GM19035 (cell line): ENCODE results near the gene HSD11B1.
A peak's percentile ranks its signal among the peaks of the same experiment; 100 is the strongest.

Source experiments
- ATAC-seq: cut with Tn5 transposase; IDR thresholded peaks from one replicate; pipeline ENCODE4 v1.9.1; 2021; ENCODE audit not compliant: unreplicated experiment

The HSD11B1 gene

DNA sequence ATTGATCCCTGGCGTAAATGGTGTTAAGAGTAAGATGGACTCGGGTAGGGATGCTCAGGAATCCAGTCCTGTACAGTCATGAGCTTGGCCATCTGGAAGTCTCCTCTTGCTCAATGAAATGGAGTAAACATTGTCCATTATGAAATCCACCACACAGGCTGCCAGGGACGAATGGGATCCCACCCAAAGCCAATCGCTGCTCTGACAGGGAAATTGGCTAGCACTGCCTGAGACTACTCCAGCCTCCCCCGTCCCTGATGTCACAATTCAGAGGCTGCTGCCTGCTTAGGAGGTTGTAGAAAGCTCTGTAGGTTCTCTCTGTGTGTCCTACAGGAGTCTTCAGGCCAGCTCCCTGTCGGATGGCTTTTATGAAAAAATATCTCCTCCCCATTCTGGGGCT lies at the start of gene HSD11B1:
HSD11B1 (plus strand) TSS at position 263 of the 400 bp plus-strand sequence; CDS start at position 360, 97 bp downstream.
- no peak for ATAC-seq

- no peak for ATAC-seq
These were observed 49.0 kb upstream of the HSD11B1 start for GRCh38 chr1:209655411-209656231.

GRCh38 chr1:209657140-209657879 lies 47.3 kb upstream of the HSD11B1 start:
- peak; percentile 63 for ATAC-seq

- no peak for ATAC-seq
These were observed 46.7 kb upstream of the HSD11B1 start for GRCh38 chr1:209657918-209658317.

DNA sequence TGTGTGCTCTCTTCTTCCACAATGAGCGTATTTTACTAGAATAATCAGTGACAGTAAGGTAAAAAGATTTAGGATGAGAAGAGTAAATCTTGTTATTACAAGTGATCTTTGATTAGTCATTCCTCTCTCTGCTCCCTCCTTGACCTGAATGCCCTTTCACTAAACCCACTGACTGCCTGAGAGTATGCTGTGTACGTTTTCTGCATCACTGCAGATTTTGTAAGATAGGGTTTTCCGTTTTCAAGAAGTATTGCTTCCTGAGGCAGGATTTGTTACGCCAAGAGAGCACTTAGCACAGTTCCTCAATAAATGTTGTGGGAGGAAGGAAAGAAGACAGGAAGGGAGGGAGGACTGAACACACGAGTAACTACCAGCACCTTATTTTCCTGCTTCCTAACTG lies 44.7 kb upstream of the HSD11B1 start:
- ATAC-seq, result no peak

- no peak for ATAC-seq
These were observed 43.6 kb upstream of the HSD11B1 start for GRCh38 chr1:209661071-209661470.

DNA sequence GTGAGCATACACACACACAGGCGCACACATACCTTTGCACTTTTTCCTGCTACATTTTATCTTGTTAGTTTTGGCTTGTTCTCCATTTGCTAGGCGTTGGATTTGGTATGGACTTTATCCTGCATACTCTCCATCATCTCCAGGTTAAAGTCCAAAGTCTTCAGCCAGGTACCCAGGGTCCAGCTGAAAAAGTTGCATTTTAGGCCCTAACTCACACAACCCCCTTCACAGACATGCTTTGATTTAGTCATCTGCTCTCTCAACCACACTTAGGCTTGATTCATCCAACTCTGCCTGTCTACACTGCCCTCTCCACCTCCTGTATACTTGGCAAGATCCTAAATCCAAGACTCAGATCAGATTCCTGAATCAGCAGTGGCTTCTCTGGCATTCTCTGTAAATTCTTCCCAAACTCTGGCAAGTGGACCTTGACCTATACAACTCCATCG lies 41.7 kb upstream of the HSD11B1 start:
- ATAC-seq, result no peak

DNA sequence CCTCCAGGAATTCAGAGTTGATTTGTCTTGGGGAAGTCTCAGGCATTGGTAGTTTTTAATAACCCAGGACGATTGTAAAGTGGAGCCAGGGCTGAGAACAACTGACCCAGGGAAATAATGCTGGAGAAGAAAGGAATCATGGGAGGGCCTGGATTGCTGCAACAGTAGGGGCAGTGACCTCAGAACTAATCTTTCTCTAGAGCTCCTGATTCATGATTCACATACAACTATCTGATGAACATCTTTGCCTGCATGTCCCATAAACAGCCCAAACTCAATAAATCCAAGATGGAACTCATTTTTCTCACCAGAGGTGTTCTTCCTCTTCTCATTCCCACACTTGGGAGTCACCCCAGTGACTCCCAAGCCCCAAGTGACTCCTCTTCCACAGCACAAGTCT lies 37.5 kb upstream of the HSD11B1 start:
- ATAC-seq, result no peak

GRCh38 chr1:209667708-209668107 lies 36.9 kb upstream of the HSD11B1 start:
- ATAC-seq, result no peak

GRCh38 chr1:209670441-209671082 lies 34.1 kb upstream of the HSD11B1 start:
- no peak for ATAC-seq

DNA sequence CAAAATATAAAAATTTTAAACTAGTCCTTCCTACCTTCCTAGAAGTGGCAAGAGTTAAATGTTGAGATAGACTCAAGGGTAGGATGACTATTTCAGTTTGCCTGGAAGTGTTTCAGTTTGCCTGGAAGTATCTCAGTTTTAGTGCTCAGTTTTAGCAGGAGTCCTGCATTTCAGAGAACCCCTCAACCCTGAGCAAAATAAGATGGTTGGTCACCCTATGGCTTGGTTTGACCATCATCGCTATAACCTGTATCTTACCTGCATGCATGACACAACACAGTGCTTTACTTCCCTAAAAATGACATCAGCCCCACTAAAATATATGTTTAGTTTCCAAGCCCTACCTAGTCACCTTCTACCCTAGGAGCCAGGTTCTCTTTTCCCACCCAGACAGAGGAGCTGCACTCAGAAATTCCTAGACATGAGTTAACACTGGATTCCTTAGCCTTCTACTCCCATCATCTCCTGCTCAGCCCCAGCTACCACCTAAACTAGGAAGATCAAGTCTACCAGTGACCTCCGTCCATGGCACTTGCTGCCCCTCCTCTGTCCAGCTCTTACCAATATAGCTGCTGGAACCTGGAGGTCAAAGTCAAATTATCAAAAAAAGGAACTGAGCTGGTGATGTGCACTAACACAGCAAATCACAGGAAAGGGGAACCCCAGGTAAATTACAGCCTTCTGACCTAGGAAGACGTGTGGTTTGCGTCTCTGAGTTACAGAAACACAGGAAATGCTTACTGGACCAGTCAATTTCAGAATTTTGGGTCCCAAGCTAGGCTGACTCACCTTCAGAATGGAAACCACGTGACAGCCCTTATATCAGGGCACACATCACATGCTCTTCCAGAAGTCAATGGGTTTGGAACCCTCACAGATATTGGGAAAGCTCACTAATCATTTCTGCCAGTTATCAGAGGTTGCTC lies 31.7 kb upstream of the HSD11B1 start:
- peak; percentile 91 for ATAC-seq

GRCh38 chr1:209673631-209674417 lies 30.8 kb upstream of the HSD11B1 start:
- no peak for ATAC-seq

GRCh38 chr1:209674957-209675564 lies 29.6 kb upstream of the HSD11B1 start, which contains the start of gene G0S2:
Gene G0S2 (plus strand): TSS chr1:209675412. CDS start chr1:209675685, 273 bp downstream.
- ATAC-seq, result no peak

- no peak for ATAC-seq
These were observed 29.0 kb upstream of the HSD11B1 start for GRCh38 chr1:209675565-209676154.

DNA sequence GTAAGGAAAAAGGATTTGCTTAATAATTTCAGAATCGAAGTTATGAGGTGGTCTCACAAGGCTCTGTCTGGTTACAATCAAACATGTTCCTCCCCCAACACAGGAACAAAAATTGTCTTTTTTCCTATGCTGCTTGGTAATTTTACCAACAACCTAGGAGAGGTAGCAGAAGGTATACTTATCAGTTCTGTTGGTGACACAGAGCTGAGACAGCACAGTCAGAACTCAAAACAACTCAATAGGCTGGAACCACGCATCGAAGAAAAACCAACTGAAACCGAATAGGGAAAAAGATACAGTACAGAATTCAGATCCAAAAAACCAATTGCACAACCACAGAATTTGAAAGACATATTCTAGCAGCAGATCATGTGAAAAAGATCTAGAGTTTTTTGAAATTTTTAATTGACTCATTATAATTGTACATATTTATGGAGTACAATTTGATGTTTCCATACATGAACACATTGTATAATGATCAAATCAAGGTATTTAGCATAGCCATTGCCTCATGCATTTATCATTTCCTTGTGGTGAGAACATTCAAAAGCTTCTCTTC lies 25.6 kb upstream of the HSD11B1 start:
- no peak for ATAC-seq

DNA sequence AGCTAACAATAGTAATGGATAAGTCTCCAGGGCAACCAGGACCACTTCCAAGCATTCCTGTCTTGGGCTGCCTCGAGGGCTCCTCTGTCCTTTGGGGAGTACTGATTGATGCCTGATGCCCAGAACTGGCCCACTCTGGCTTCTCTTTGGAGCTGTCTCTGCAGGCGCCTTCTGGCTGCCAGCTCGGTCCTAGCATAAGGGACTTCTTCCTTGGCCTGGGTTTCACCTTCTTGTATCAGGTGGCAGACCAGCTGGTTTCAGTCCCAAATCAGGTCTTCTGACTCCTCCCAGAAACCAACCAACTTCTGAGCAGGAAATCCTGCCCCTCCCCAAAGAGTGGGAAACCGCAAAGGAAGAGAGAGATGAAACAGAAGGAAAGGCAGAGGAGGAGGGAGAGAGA lies 18.8 kb upstream of the HSD11B1 start:
- ATAC-seq, result no peak

GRCh38 chr1:209686322-209686721 lies 18.3 kb upstream of the HSD11B1 start:
- no peak for ATAC-seq

DNA sequence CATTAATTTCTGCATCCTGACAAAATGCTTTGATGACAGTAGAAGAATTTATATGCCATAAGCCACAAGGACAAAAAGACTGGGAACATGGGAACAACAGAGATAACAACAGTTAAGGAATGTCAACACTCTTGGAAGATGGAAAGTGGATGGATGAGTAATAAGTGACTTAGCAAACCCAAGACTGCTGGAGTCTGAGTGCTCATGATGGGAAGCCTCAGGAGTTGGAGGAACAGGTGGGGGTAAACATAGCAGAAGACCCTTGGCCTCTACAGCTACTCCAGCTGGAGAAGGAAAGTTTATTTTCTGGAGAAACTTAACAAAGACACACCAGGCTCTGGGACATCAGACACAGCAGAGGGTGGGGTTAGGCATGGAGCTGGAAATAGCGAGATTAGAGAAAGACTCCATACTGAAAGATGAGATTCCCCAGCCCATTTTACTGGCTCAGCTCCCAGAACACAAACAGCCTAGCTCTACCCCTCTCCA lies 15.9 kb upstream of the HSD11B1 start:
- ATAC-seq, result no peak
